DND-41 (cell line): Measurements from ENCODE around the gene ABLIM2.

Experiments used
- ATAC-seq: fragments of 200-7000 bp; cut with Tn5 transposase; 3 replicates; pipeline ENCODE4 v1.9.1; 2021; ENCODE audit warnings: low read depth; ENCODE audit not compliant: insufficient read depth
- DNase-seq: peaks from one replicate; pipeline ENCODE4 v3.0.0-alpha.2; 2020
- H2AFZ ChIP-seq: 2 replicates; pipeline ENCODE4 v1.6.0; 2012; ENCODE audit warnings: low read depth, low read length
- H3K27ac ChIP-seq: 2 replicates; pipeline ENCODE4 v1.5.1; 2012; ENCODE audit warnings: low read length, inconsistent platforms
- H3K27me3 ChIP-seq: fragments of 200-600 bp; sonication (generic); 2 replicates; pipeline ENCODE4 v1.6.0; 2012; ENCODE audit warnings: low read length, mild to moderate bottlenecking, inconsistent platforms; ENCODE audit not compliant: insufficient read depth, poor library complexity
- H3K36me3 ChIP-seq: 2 replicates; pipeline ENCODE4 v1.5.1; 2012; ENCODE audit warnings: low read length, inconsistent platforms; ENCODE audit not compliant: insufficient read depth
- H3K4me1 ChIP-seq: 2 replicates; pipeline ENCODE4 v1.5.1; 2012; ENCODE audit warnings: mild to moderate bottlenecking, low read length; ENCODE audit not compliant: insufficient read depth
- H3K4me2 ChIP-seq: 2 replicates; pipeline ENCODE4 v1.6.0; 2012; ENCODE audit warnings: mild to moderate bottlenecking, moderate library complexity, low read length, inconsistent platforms; ENCODE audit not compliant: insufficient read depth
- H3K4me3 ChIP-seq, 2 experiments: fragments of 200-600 bp in 1 of 2; shearing (Covaris generic) in 1 of 2; 2 replicates each; pipeline ENCODE4 v1.5.1; 2012 to 2016; ENCODE audit warnings: inconsistent platforms in 2 of 2, low read length in 2 of 2, mild to moderate bottlenecking in 2 of 2, low read depth in 1 of 2, moderate library complexity in 1 of 2
- H3K79me2 ChIP-seq: 2 replicates; pipeline ENCODE4 v1.6.0; 2012; ENCODE audit warnings: low read length, inconsistent platforms; ENCODE audit not compliant: insufficient read depth
- H3K9ac ChIP-seq: 2 replicates; pipeline ENCODE4 v1.6.0; 2012; ENCODE audit warnings: low read depth, mild to moderate bottlenecking, inconsistent platforms, low read length, moderate library complexity
- H3K9me3 ChIP-seq: 2 replicates; pipeline ENCODE4 v1.5.1; 2012; ENCODE audit warnings: low read length, moderate library complexity, mild to moderate bottlenecking, inconsistent platforms; ENCODE audit not compliant: insufficient read depth, severe bottlenecking
- H4K20me1 ChIP-seq: 2 replicates; pipeline ENCODE4 v1.6.0; 2012; ENCODE audit warnings: low read length; ENCODE audit not compliant: insufficient read depth
- CTCF ChIP-seq: IDR thresholded peaks from 2 replicates; pipeline ENCODE4 v1.5.1; 2012; ENCODE audit warnings: borderline replicate concordance, low read length, moderate library complexity, mild to moderate bottlenecking; ENCODE audit not compliant: poor library complexity, severe bottlenecking; ENCODE audit errors: extremely low read depth
- EZH2 ChIP-seq: IDR thresholded peaks from 3 replicates; pipeline ENCODE4 v1.6.1; 2012; ENCODE audit warnings: borderline replicate concordance, low read depth, mild to moderate bottlenecking, moderate library complexity, low read length, inconsistent platforms; ENCODE audit not compliant: severe bottlenecking

ABLIM2 gene

GRCh38 chr4:8010618-8011017 is 148.0 kb downstream of the ABLIM2 start:
- TF ChIP-seq EZH2 (no peak), CTCF (no peak)
- no peak overlapping the region for H3K4me3 ChIP-seq
- no peaks in the 10 kb centered on the region for H3K79me2 ChIP-seq
- ATAC-seq (no peak), DNase-seq (no peak)
- no peak overlapping the region for H3K27ac ChIP-seq
- H2AFZ ChIP-seq, result no peak overlapping the region
- H3K36me3 ChIP-seq, result no peaks in the 10 kb centered on the region
- no peaks in the 10 kb centered on the region for H3K27me3 ChIP-seq
- no peak overlapping the region for H3K9ac ChIP-seq
- H4K20me1 ChIP-seq, result no peaks in the 10 kb centered on the region
- H3K4me2 ChIP-seq, result no peak overlapping the region
- H3K9me3 ChIP-seq, result no peaks in the 10 kb centered on the region
- no peaks in the 10 kb centered on the region for H3K4me1 ChIP-seq

GRCh38 chr4:8009710-8010511 is 148.7 kb downstream of the ABLIM2 start:
- no peaks in the 10 kb centered on the region for H3K36me3 ChIP-seq
- TF ChIP-seq EZH2 (no peak), CTCF (no peak)
- H2AFZ ChIP-seq, result no peak overlapping the region
- no peak for DNase-seq
- H3K9ac ChIP-seq, result no peak overlapping the region
- no peak overlapping the region for H3K27ac ChIP-seq
- H3K9me3 ChIP-seq, result no peaks in the 10 kb centered on the region
- ATAC-seq, result no peak
- H3K79me2 ChIP-seq, result no peaks in the 10 kb centered on the region
- H4K20me1 ChIP-seq, result no peaks in the 10 kb centered on the region
- H3K27me3 ChIP-seq, result no peaks in the 10 kb centered on the region
- H3K4me3 ChIP-seq, result no peak overlapping the region
- H3K4me2 ChIP-seq, result no peak overlapping the region
- H3K4me1 ChIP-seq, result no peaks in the 10 kb centered on the region

GRCh38 chr4:8009097-8009496 is 149.5 kb downstream of the ABLIM2 start:
- no peak for DNase-seq
- ATAC-seq, result no peak
- Histone ChIP-seq H4K20me1 (no peaks in the 10 kb centered on the region), H3K4me3 (no peak overlapping the region), H3K4me2 (no peak overlapping the region), H3K79me2 (no peaks in the 10 kb centered on the region), H3K36me3 (no peaks in the 10 kb centered on the region), H3K27me3 (no peaks in the 10 kb centered on the region), H3K9me3 (no peaks in the 10 kb centered on the region), H2AFZ (no peak overlapping the region), H3K4me1 (no peaks in the 10 kb centered on the region), H3K9ac (no peak overlapping the region), H3K27ac (no peak overlapping the region)
- TF ChIP-seq CTCF (no peak), EZH2 (no peak)
